Type B pancreatic cell (in vitro differentiated cells): ENCODE results near the gene KIF13A. TPM values are rescaled to one million over a fixed set of nuclear protein-coding genes. Genes with fewer than 3 reads are reported as not detected.
"Not testable (repeated sequence)": the region's sequence is repeated elsewhere in the genome, so short reads cannot be mapped to it uniquely, and the experiment has no call there.

Experiments
- DNase-seq: peaks from one replicate; pipeline ENCODE4 v3.0.0; 2021; ENCODE audit warnings: mixed read lengths; ENCODE audit not compliant: unreplicated experiment; ENCODE audit errors: extremely low spot score
- H3K27ac Mint-ChIP-seq: 2 replicates; pipeline ENCODE4 v1.8.0; 2021; ENCODE audit warnings: mild to moderate bottlenecking, mixed read lengths
- H3K27me3 Mint-ChIP-seq: 2 replicates; pipeline ENCODE4 v1.8.0; 2021; ENCODE audit warnings: mixed read lengths
- H3K36me3 Mint-ChIP-seq: 2 replicates; pipeline ENCODE4 v1.8.0; 2021; ENCODE audit warnings: mixed read lengths
- H3K4me1 Mint-ChIP-seq: one replicate; pipeline ENCODE4 v1.8.0; 2021; ENCODE audit warnings: mixed read lengths; ENCODE audit not compliant: unreplicated experiment
- H3K4me3 Mint-ChIP-seq: 2 replicates; pipeline ENCODE4 v1.8.0; 2021; ENCODE audit warnings: mild to moderate bottlenecking, mixed read lengths
- H3K9me3 Mint-ChIP-seq: 2 replicates; pipeline ENCODE4 v1.8.0; 2021; ENCODE audit warnings: mixed read lengths
- CTCF ChIP-seq: fragments of 200-600 bp; sonication (generic); conservative IDR thresholded peaks from 2 replicates; pipeline ENCODE4 v1.5.0; 2021; ENCODE audit warnings: antibody characterized with exemption, mild to moderate bottlenecking
- total RNA-seq: library from RNA; stranded (reverse); gene quantifications from 2 replicates; pipeline ENCODE4 v1.2.1, GENCODE V29; 2021; ENCODE audit warnings: low replicate concordance

The KIF13A gene
- total RNA-seq, 1 donor from 2014 or later: 36.9 TPM

- Mint-ChIP-seq H3K4me1 (no peaks in the 10 kb centered on the region), H3K4me3 (no peak overlapping the region), H3K27ac (no peak overlapping the region), H3K9me3 (peaks cover 17% of the 10 kb centered on the region), H3K27me3 (no peaks in the 10 kb centered on the region), H3K36me3 (peaks cover 44% of the 10 kb centered on the region)
- no peak for TF ChIP-seq CTCF
- DNase-seq: no peak
Observed at GRCh38 chr6:17892097-17892686, 95.2 kb downstream of the KIF13A start.

- no peak for DNase-seq
- H3K4me3 Mint-ChIP-seq: no peak overlapping the region
- peaks cover 4% of the 10 kb centered on the region for H3K9me3 Mint-ChIP-seq
- no peaks in the 10 kb centered on the region for H3K27me3 Mint-ChIP-seq
- no peak for TF ChIP-seq CTCF
- no peak overlapping the region for H3K27ac Mint-ChIP-seq
- H3K36me3 Mint-ChIP-seq: peaks cover 25% of the 10 kb centered on the region
- no peaks in the 10 kb centered on the region for H3K4me1 Mint-ChIP-seq
Observed at GRCh38 chr6:17890309-17890708, 97.1 kb downstream of the KIF13A start.

- peaks cover 20% of the 10 kb centered on the region for H3K36me3 Mint-ChIP-seq
- not testable (repeated sequence) for H3K4me1 Mint-ChIP-seq, H3K9me3 Mint-ChIP-seq, DNase-seq, H3K27me3 Mint-ChIP-seq, H3K4me3 Mint-ChIP-seq, H3K27ac Mint-ChIP-seq
Observed at GRCh38 chr6:17889777-17890176, 97.7 kb downstream of the KIF13A start.

- peaks cover 6% of the 10 kb centered on the region for H3K36me3 Mint-ChIP-seq
- no peaks in the 10 kb centered on the region for H3K9me3 Mint-ChIP-seq
- peaks cover 9% of the 10 kb centered on the region for H3K4me1 Mint-ChIP-seq
- TF ChIP-seq CTCF: no peak
- no peak for DNase-seq
- no peaks in the 10 kb centered on the region for H3K27me3 Mint-ChIP-seq
- H3K4me3 Mint-ChIP-seq: no peak overlapping the region
- no peak overlapping the region for H3K27ac Mint-ChIP-seq
Observed at GRCh38 chr6:17886891-17887290, 100.5 kb downstream of the KIF13A start.

GRCh38 chr6:17885889-17886576 lies 101.4 kb downstream of the KIF13A start:
- no peak for DNase-seq
- Mint-ChIP-seq H3K9me3 (no peaks in the 10 kb centered on the region), H3K36me3 (peaks cover 6% of the 10 kb centered on the region), H3K4me1 (peaks cover 9% of the 10 kb centered on the region), H3K27ac (no peak overlapping the region), H3K27me3 (no peaks in the 10 kb centered on the region), H3K4me3 (no peak overlapping the region)
- no peak for TF ChIP-seq CTCF
